HepG2 (cell line): ENCODE measurements around the gene MAGIX. TPM values are rescaled to one million over a fixed set of nuclear protein-coding genes. Genes with fewer than 3 reads are reported as not detected.
"Not testable (repeated sequence)": the region's sequence is repeated elsewhere in the genome, so short reads cannot be mapped to it uniquely, and the experiment has no call there.

Experiments used
- ATAC-seq: fragments of 200-7000 bp; cut with Tn5 transposase; 3 replicates; pipeline ENCODE4 v1.9.1; 2020; ENCODE audit warnings: mild to moderate bottlenecking, moderate library complexity
- BruUV-seq: library from RNA; stranded (reverse); fragments of 400-500 nt; replicated peaks from 2 replicates; lab custom pipeline; 2021; lab: Mats Ljungman, UMichigan
- CTCF ChIA-PET: fragments of 300-600 bp; formaldehyde crosslinking; extraction: SDS; loops from one replicate; lab custom pipeline; 2021; ENCODE audit warnings: low total read pairs, inconsistent platforms, low intra/inter-chr PET ratio; lab: Yijun Ruan, JAX
- POLR2A ChIA-PET: fragments of 350-600 bp; sonication (Branson Sonifier 250); formaldehyde crosslinking; loops from one replicate; lab custom pipeline; 2020; ENCODE audit warnings: antibody characterized with exemption, inconsistent platforms; lab: Yijun Ruan, JAX
- DNase-seq: peaks from one replicate; pipeline ENCODE4 v3.0.0-alpha.2; 2015; ENCODE audit warnings: low spot score
- FAIRE-seq: peaks from 3 replicates; lab custom pipeline; 2011; peaks lifted over from hg19 to GRCh38; lab: Jason Lieb, UNC
- H2AFZ ChIP-seq: one replicate; pipeline ENCODE4 v1.6.1; 2011; ENCODE audit warnings: low read length, inconsistent platforms
- H3K27ac ChIP-seq: fragments of 300-600 bp; 3 replicates; pipeline ENCODE4 v1.8.0; 2011; ENCODE audit warnings: mixed run types, mild to moderate bottlenecking, mixed read lengths, low read length, inconsistent platforms; ENCODE audit not compliant: insufficient read depth; ENCODE audit errors: extremely low read length
- H3K27me3 ChIP-seq, 2 experiments: fragments of 200-600 bp in 1 of 2; 2 replicates in 1 of 2; 3 replicates in 1 of 2; pipeline versions ENCODE4 v1.6.0 to v1.8.0; 2011; ENCODE audit warnings: low read length in 2 of 2, mild to moderate bottlenecking in 2 of 2, moderate library complexity in 2 of 2, inconsistent platforms in 1 of 2; ENCODE audit not compliant: insufficient read depth in 2 of 2, control insufficient read depth in 1 of 2
- H3K36me3 ChIP-seq, 2 experiments: fragments of 200-600 bp in 1 of 2; replicated peaks in 1 of 2; 2 replicates in 1 of 2; 3 replicates in 1 of 2; pipeline versions ENCODE4 v1.5.1 to v1.8.0; 2011; ENCODE audit warnings: low read length in 2 of 2, inconsistent platforms in 1 of 2; ENCODE audit not compliant: insufficient read depth in 2 of 2, control insufficient read depth in 1 of 2
- H3K4me1 ChIP-seq: 2 replicates; pipeline ENCODE4 v1.5.1; 2012; ENCODE audit warnings: low read length, inconsistent platforms; ENCODE audit not compliant: insufficient read depth
- H3K4me2 ChIP-seq: 2 replicates; pipeline ENCODE4 v1.6.0; 2011; ENCODE audit warnings: low read depth, low read length, inconsistent platforms
- H3K4me3 ChIP-seq, 3 experiments: fragments of 200-600 bp in 1 of 3; sonication (generic), shearing (Covaris generic) in 1 of 3; replicated peaks in 1 of 3; 2 replicates each; pipeline ENCODE4 v1.5.1; 2011 to 2016; ENCODE audit warnings: low read length in 3 of 3, inconsistent platforms in 2 of 3, low read depth in 2 of 3, mild to moderate bottlenecking in 2 of 3, control low read depth in 1 of 3, mixed read lengths in 1 of 3; ENCODE audit not compliant: insufficient read depth in 1 of 3
- H3K79me2 ChIP-seq: one replicate; pipeline ENCODE4 v1.6.1; 2011; ENCODE audit warnings: low read length, inconsistent platforms; ENCODE audit not compliant: insufficient read depth
- H3K9ac ChIP-seq: 2 replicates; pipeline ENCODE4 v1.6.0; 2011; ENCODE audit warnings: mild to moderate bottlenecking, low read depth, low read length, inconsistent platforms; ENCODE audit not compliant: insufficient read depth
- H3K9me3 ChIP-seq: 2 replicates; pipeline ENCODE4 v1.5.1; 2012; ENCODE audit warnings: mild to moderate bottlenecking, low read length
- H4K20me1 ChIP-seq: 2 replicates; pipeline ENCODE4 v1.6.0; 2011; ENCODE audit warnings: inconsistent platforms, mild to moderate bottlenecking, low read length, moderate library complexity; ENCODE audit not compliant: insufficient read depth
- ELF3 ChIP-seq: IDR thresholded peaks from 2 replicates; pipeline ENCODE4 v1.6.1; 2016; ENCODE audit warnings: missing genetic modification reagents, missing compliant biosample characterization
- ZBTB38 ChIP-seq: sonication (generic); formaldehyde crosslinking; IDR thresholded peaks from 2 replicates; pipeline ENCODE4 v1.5.1; 2020; ENCODE audit warnings: mild to moderate bottlenecking, missing genetic modification reagents
- ZFX ChIP-seq: sonication (generic); formaldehyde crosslinking; IDR thresholded peaks from 2 replicates; pipeline ENCODE4 v1.4.0; 2020; ENCODE audit warnings: mild to moderate bottlenecking, low read depth, missing genetic modification reagents, moderate library complexity
- ZNF317 ChIP-seq: sonication (generic); formaldehyde crosslinking; IDR thresholded peaks from 2 replicates; pipeline ENCODE4 v1.5.0; 2020; ENCODE audit warnings: mild to moderate bottlenecking, missing genetic modification reagents
- WGBS: methylation state at CpG from one replicate; pipeline ENCODE4 v1.1.6; 2017; ENCODE audit warnings: low lambda C conversion rate; 5-methylcytosine and 5-hydroxymethylcytosine counted together
- in situ Hi-C: cut with HindIII; loops from 2 replicates; pipeline ENCODE4 v1.10.0; 2017; ENCODE audit warnings: low pct_unique_long_range_greater_than_20kb; ENCODE audit not compliant: extremely low pct_ligation_motif_present
- intact Hi-C: fragments of 100-400 bp; cut with micrococcal nuclease; formaldehyde crosslinking; loops from one replicate; pipeline ENCODE4 v1.10.0; 2022; ENCODE audit not compliant: unreplicated experiment
- polyA plus RNA-seq, 8 experiments: library from polyadenylated mRNA; depleted of rRNA in 3 of 8; stranded (reverse) in 7 of 8; unstranded in 1 of 8; fragments of >200 nt; fragmentation: Illumina TruSeq in 4 of 8; extraction: Trizol in 4 of 8; gene quantifications; 2 replicates each; pipeline versions ENCODE4 v1.2.1 to v1.2.3, GENCODE V29; 2011 to 2016; ENCODE audit warnings: low read depth in 4 of 8, missing spikeins in 1 of 8, mixed read lengths in 1 of 8; ENCODE audit not compliant: insufficient read depth in 1 of 8
- total RNA-seq, 5 experiments: library from RNA; depleted of rRNA; stranded (reverse); fragments of >200 nt; fragmentation: Illumina TruSeq; extraction: Trizol; gene quantifications; 2 replicates each; pipeline ENCODE4 v1.2.3, GENCODE V29; 2016; ENCODE audit warnings: low read depth in 1 of 5
- TF ChIP-seq, protein P1 (sequence below), 2 experiments: sonication (generic) in 1 of 2; formaldehyde crosslinking in 1 of 2; IDR thresholded peaks; 2 replicates each; pipeline versions ENCODE4 v1.4.0 to v1.6.1; 2016 to 2020; ENCODE audit warnings: borderline replicate concordance in 1 of 2, low read depth in 1 of 2, mild to moderate bottlenecking in 1 of 2, missing genetic modification reagents in 1 of 2
- TF ChIP-seq, protein P2 (sequence below): sonication (generic); formaldehyde crosslinking; IDR thresholded peaks from 2 replicates; pipeline ENCODE4 v1.5.1; 2020; ENCODE audit warnings: mild to moderate bottlenecking, missing genetic modification reagents, moderate library complexity

Gene MAGIX
- total and polyA plus RNA-seq, 2 of the 13 experiments (the other 11 are each of a cell fraction or from before 2014, with no cell fraction given): 0.63 to 1.2 TPM

DNA sequence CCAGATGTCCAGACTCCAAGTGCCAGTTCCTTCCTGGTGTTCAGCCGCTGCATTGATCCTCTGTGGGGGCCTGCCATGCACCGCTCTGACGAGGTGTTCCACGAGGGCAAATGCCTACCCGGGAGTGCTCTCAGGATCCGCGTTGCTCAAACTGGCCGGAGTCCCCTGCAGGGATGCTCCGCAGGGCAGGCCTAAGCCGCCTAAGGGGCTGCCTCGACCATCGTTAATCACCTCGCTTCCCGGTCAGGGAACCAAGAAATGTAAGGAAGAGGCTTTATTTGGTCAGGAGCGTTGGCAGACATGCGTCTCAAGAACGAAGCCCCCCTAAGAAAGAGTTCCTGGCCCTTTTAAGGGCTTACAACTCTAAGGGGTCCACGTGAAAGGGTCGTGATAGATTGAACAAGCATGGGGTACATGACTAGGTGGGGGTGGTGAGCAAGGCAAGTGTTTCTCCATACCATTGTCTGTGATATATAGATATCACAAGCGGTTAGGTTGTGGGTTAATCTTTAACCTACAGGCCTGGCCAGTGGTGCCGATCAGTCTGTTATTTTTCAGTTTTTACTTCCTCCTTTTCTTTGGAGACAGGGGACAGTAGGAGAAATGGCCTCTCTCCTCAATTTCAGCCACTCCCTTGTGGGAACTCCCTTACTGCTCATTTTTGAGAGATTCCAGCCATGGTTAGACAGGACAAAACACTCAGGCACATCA is 14.0 kb upstream of the MAGIX start:
- H3K4me3 ChIP-seq, H4K20me1 ChIP-seq, in situ Hi-C loops, H3K9me3 ChIP-seq, H3K79me2 ChIP-seq, CTCF ChIA-PET, POLR2A ChIA-PET, H3K27me3 ChIP-seq: not testable (repeated sequence)
- 0 out of 3 replicates have a peak, but pooled peaks have one; percentile 26 for ATAC-seq
- 50% methylated on average over 5 of the region's 21 CpGs for WGBS
- Histone ChIP-seq H3K4me1 (peaks cover 19% of the 10 kb centered on the region), H3K27ac (peak overlapping the region; percentile 69)
- peak; percentile 69 for DNase-seq
- FAIRE-seq: peak; percentile 90
- TF ChIP-seq, protein P1, sequence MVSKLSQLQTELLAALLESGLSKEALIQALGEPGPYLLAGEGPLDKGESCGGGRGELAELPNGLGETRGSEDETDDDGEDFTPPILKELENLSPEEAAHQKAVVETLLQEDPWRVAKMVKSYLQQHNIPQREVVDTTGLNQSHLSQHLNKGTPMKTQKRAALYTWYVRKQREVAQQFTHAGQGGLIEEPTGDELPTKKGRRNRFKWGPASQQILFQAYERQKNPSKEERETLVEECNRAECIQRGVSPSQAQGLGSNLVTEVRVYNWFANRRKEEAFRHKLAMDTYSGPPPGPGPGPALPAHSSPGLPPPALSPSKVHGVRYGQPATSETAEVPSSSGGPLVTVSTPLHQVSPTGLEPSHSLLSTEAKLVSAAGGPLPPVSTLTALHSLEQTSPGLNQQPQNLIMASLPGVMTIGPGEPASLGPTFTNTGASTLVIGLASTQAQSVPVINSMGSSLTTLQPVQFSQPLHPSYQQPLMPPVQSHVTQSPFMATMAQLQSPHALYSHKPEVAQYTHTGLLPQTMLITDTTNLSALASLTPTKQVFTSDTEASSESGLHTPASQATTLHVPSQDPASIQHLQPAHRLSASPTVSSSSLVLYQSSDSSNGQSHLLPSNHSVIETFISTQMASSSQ (IDR thresholded peaks at IDR 0.05; ENCODE audit: low read depth): peak; percentile 82
- TF ChIP-seq, protein P1 (CRISPR knock-in tag; IDR thresholded peaks at IDR 0.05; ENCODE audit: borderline replicate concordance): peak; percentile 55; the same call in 1 of the 2 replicates
- TF ChIP-seq ZFX (CRISPR knock-in tag) (0 out of 2 replicates have a peak, but pooled peaks have one; percentile 20), ELF3 (peak; percentile 98), ZNF317 (CRISPR knock-in tag) (peak; percentile 53; the same call in 1 of the 2 replicates), ZBTB38 (CRISPR knock-in tag) (0 out of 2 replicates have a peak, but pooled peaks have one; percentile 44)
- TF ChIP-seq, protein P2, sequence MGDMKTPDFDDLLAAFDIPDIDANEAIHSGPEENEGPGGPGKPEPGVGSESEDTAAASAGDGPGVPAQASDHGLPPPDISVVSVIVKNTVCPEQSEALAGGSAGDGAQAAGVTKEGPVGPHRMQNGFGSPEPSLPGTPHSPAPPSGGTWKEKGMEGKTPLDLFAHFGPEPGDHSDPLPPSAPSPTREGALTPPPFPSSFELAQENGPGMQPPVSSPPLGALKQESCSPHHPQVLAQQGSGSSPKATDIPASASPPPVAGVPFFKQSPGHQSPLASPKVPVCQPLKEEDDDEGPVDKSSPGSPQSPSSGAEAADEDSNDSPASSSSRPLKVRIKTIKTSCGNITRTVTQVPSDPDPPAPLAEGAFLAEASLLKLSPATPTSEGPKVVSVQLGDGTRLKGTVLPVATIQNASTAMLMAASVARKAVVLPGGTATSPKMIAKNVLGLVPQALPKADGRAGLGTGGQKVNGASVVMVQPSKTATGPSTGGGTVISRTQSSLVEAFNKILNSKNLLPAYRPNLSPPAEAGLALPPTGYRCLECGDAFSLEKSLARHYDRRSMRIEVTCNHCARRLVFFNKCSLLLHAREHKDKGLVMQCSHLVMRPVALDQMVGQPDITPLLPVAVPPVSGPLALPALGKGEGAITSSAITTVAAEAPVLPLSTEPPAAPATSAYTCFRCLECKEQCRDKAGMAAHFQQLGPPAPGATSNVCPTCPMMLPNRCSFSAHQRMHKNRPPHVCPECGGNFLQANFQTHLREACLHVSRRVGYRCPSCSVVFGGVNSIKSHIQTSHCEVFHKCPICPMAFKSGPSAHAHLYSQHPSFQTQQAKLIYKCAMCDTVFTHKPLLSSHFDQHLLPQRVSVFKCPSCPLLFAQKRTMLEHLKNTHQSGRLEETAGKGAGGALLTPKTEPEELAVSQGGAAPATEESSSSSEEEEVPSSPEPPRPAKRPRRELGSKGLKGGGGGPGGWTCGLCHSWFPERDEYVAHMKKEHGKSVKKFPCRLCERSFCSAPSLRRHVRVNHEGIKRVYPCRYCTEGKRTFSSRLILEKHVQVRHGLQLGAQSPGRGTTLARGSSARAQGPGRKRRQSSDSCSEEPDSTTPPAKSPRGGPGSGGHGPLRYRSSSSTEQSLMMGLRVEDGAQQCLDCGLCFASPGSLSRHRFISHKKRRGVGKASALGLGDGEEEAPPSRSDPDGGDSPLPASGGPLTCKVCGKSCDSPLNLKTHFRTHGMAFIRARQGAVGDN (CRISPR knock-in tag): peak; percentile 53
- TF ChIP-seq, all 625 proteins: peak for 6; not testable (repeated sequence) for 619
- intact Hi-C loops, H3K36me3 ChIP-seq, BruUV-seq, H2AFZ ChIP-seq: not testable (repeated sequence)
- Histone ChIP-seq H3K9ac (0 out of 2 replicates have a peak overlapping the region, but pooled peaks have one; percentile 39), H3K4me2 (peak overlapping the region; percentile 20; the same call in 1 of the 2 replicates)

DNA sequence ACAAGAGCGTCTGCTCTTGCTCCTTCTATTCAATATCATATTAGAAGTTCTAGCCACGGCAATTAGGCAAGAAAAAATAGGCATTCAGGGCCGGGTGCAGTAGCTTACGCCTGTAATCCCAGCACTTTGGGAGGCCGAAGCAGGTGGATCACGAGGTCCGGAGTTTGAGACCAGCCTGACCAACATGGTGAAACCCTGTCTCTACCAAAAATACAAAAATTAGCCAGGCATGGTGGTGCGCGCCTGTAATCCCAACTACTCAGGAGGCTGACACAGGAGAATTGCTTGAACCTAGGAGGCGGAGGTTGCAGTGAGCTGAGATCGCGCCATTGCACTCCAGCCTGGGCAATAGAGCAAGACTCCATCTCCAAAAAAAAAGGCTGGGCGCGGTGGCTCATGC is 13.3 kb upstream of the MAGIX start:
- Histone ChIP-seq H3K4me2 (peak overlapping the region; percentile 20; the same call in 1 of the 2 replicates), H3K4me1 (peaks cover 17% of the 10 kb centered on the region), H3K27ac (peak overlapping the region; percentile 69)
- H3K9me3 ChIP-seq, H3K27me3 ChIP-seq, ATAC-seq, H4K20me1 ChIP-seq, BruUV-seq, POLR2A ChIA-PET, intact Hi-C loops, CTCF ChIA-PET, FAIRE-seq, H3K4me3 ChIP-seq, H3K79me2 ChIP-seq, in situ Hi-C loops, H3K36me3 ChIP-seq, DNase-seq, H3K9ac ChIP-seq, H2AFZ ChIP-seq: not testable (repeated sequence)
- 99% methylated on average over 12 of the region's 14 CpGs for WGBS
